IMR-90 (cell line): Measurements from ENCODE around the gene IFNGR1. TPM values are rescaled to one million over a fixed set of nuclear protein-coding genes. Genes with fewer than 3 reads are reported as not detected.
A peak's percentile ranks its signal among the peaks of the same experiment; 100 is the strongest.

Experiments used
- ATAC-seq: fragments of 200-7000 bp; cut with Tn5 transposase; 2 replicates; pipeline ENCODE4 v1.9.1; 2020; ENCODE audit warnings: low read depth, mild to moderate bottlenecking, moderate library complexity
- BruUV-seq: library from RNA; stranded (reverse); fragments of 400-500 nt; replicated peaks from 2 replicates; lab custom pipeline; 2021; lab: Mats Ljungman, UMichigan
- CTCF ChIA-PET: fragments of 300-600 bp; formaldehyde crosslinking; extraction: SDS; loops from one replicate; lab custom pipeline; 2021; ENCODE audit warnings: antibody characterized with exemption; lab: Yijun Ruan, JAX
- POLR2A ChIA-PET: fragments of 300-600 bp; sonication (Branson Sonifier 250); formaldehyde crosslinking; loops from one replicate; lab custom pipeline; 2022; ENCODE audit warnings: antibody characterized with exemption; ENCODE audit not compliant: unreplicated experiment; lab: Charles Lee
- DNase-seq: peaks from one replicate; pipeline ENCODE4 v3.0.0; 2013
- H2AFZ ChIP-seq: replicated peaks from 2 replicates; pipeline ENCODE3; 2013; ENCODE audit warnings: low read length, mild to moderate bottlenecking; ENCODE audit not compliant: poor library complexity
- H2AK5ac ChIP-seq: 2 replicates; pipeline ENCODE4 v1.6.1; 2013; ENCODE audit warnings: low read depth, low read length, inconsistent platforms
- H2AK9ac ChIP-seq: replicated peaks from 2 replicates; pipeline ENCODE3; 2013; ENCODE audit warnings: mild to moderate bottlenecking, low read depth, low read length, moderate library complexity; ENCODE audit not compliant: poor library complexity
- H2BK120ac ChIP-seq: 2 replicates; pipeline ENCODE4 v1.6.1; 2013; ENCODE audit warnings: low read depth, low read length, inconsistent platforms
- H2BK15ac ChIP-seq: 3 replicates; pipeline ENCODE4 v1.6.1; 2013; ENCODE audit warnings: low read depth, low read length, inconsistent platforms
- H2BK20ac ChIP-seq: 2 replicates; pipeline ENCODE4 v1.6.1; 2013; ENCODE audit warnings: low read depth, mild to moderate bottlenecking, inconsistent platforms, low read length, moderate library complexity
- H2BK5ac ChIP-seq: 2 replicates; pipeline ENCODE4 v1.6.1; 2013; ENCODE audit warnings: mild to moderate bottlenecking, low read depth, low read length, inconsistent platforms; ENCODE audit not compliant: poor library complexity, severe bottlenecking
- H3K14ac ChIP-seq: replicated peaks from 2 replicates; pipeline ENCODE4 v1.6.1; 2013; ENCODE audit warnings: low read depth, low read length, inconsistent platforms
- H3K18ac ChIP-seq: 2 replicates; pipeline ENCODE4 v1.6.1; 2013; ENCODE audit warnings: low read depth, low read length, control low read depth
- H3K23ac ChIP-seq: 2 replicates; pipeline ENCODE4 v1.6.1; 2013; ENCODE audit warnings: low read depth, low read length, inconsistent platforms
- H3K27ac ChIP-seq: 2 replicates; pipeline ENCODE4 v1.5.1; 2013; ENCODE audit warnings: mild to moderate bottlenecking, control low read depth, low read length; ENCODE audit not compliant: insufficient read depth
- H3K27me3 ChIP-seq: 2 replicates; pipeline ENCODE4 v1.6.1; 2013; ENCODE audit warnings: low read length; ENCODE audit not compliant: control insufficient read depth, insufficient read depth
- H3K36me3 ChIP-seq: 2 replicates; pipeline ENCODE4 v1.6.1; 2013; ENCODE audit warnings: low read length, mixed read lengths; ENCODE audit not compliant: control insufficient read depth, insufficient read depth
- H3K4ac ChIP-seq: 2 replicates; pipeline ENCODE4 v1.6.1; 2013; ENCODE audit warnings: low read depth, low read length, inconsistent platforms
- H3K4me1 ChIP-seq: 2 replicates; pipeline ENCODE4 v1.6.1; 2013; ENCODE audit warnings: low read length, mixed read lengths; ENCODE audit not compliant: control insufficient read depth, insufficient read depth
- H3K4me2 ChIP-seq: 2 replicates; pipeline ENCODE4 v1.6.1; 2013; ENCODE audit warnings: low read depth, mild to moderate bottlenecking, control low read depth, low read length, moderate library complexity
- H3K4me3 ChIP-seq: 2 replicates; pipeline ENCODE4 v1.5.1; 2013; ENCODE audit warnings: low read depth, mild to moderate bottlenecking, control low read depth, low read length, moderate library complexity; ENCODE audit not compliant: insufficient read depth
- H3K56ac ChIP-seq: 2 replicates; pipeline ENCODE4 v1.6.1; 2013; ENCODE audit warnings: low read length, inconsistent platforms; ENCODE audit not compliant: insufficient read depth; ENCODE audit errors: extremely low read depth
- H3K79me1 ChIP-seq, 2 experiments: 2 replicates each; pipeline ENCODE4 v1.6.1; 2013; ENCODE audit warnings: low read length in 2 of 2, inconsistent platforms in 1 of 2, low read depth in 1 of 2
- H3K9ac ChIP-seq: 2 replicates; pipeline ENCODE4 v1.6.1; 2013; ENCODE audit warnings: low read depth, low read length, control low read depth
- H3K9me1 ChIP-seq: 2 replicates; pipeline ENCODE4 v1.6.1; 2013; ENCODE audit warnings: low read length, inconsistent platforms; ENCODE audit not compliant: insufficient read depth
- H3K9me3 ChIP-seq: 2 replicates; pipeline ENCODE4 v1.6.1; 2013; ENCODE audit warnings: low read length; ENCODE audit not compliant: control insufficient read depth, insufficient read depth
- H4K20me1 ChIP-seq: 2 replicates; pipeline ENCODE4 v1.6.1; 2013; ENCODE audit warnings: low read length, inconsistent platforms; ENCODE audit not compliant: insufficient read depth
- H4K5ac ChIP-seq: 2 replicates; pipeline ENCODE4 v1.6.1; 2013; ENCODE audit warnings: mild to moderate bottlenecking, low read depth, low read length, control low read depth
- H4K8ac ChIP-seq, 2 experiments: 2 replicates each; pipeline ENCODE4 v1.6.1; 2013; ENCODE audit warnings: low read depth in 2 of 2, low read length in 2 of 2, control low read depth in 1 of 2, inconsistent platforms in 1 of 2
- H4K91ac ChIP-seq: 2 replicates; pipeline ENCODE4 v1.6.1; 2013; ENCODE audit warnings: low read depth, low read length, inconsistent platforms; ENCODE audit not compliant: insufficient read depth
- CHD1 ChIP-seq: IDR thresholded peaks from 2 replicates; pipeline ENCODE4 v1.6.1; 2012; ENCODE audit warnings: low read depth, low read length, improper control_type of control experiment
- MXI1 ChIP-seq: IDR thresholded peaks from 2 replicates; pipeline ENCODE4 v1.6.1; 2012; ENCODE audit warnings: low read depth, mild to moderate bottlenecking, low read length, moderate library complexity, borderline replicate concordance
- POLR2A ChIP-seq: IDR thresholded peaks from 2 replicates; pipeline ENCODE4 v1.6.1; 2012; ENCODE audit warnings: mild to moderate bottlenecking, low read depth, low read length
- dilution Hi-C: fragments of 300-500 bp; cut with HindIII; formaldehyde crosslinking; loops from one replicate; pipeline ENCODE4 v1.14.3; 2018; ENCODE audit warnings: low sequenced_read_pairs; ENCODE audit not compliant: unreplicated experiment
- in situ Hi-C: fragments of 300-500 bp; cut with MboI; formaldehyde crosslinking; loops from 3 replicates; pipeline ENCODE4 v1.14.3; 2019; ENCODE audit warnings: low sequenced_read_pairs, inconsistent platforms, mixed read lengths
- intact Hi-C: fragments of 100-400 bp; cut with micrococcal nuclease; formaldehyde crosslinking; loops from 2 replicates; pipeline ENCODE4 v1.10.0; 2022
- polyA plus RNA-seq, 3 experiments: library from polyadenylated mRNA; depleted of rRNA; stranded (reverse); fragments of >200 nt; gene quantifications; 2 replicates each; pipeline ENCODE4 v1.2.3, GENCODE V29; 2012; ENCODE audit warnings: low replicate concordance in 1 of 3
- total RNA-seq: library from RNA; depleted of rRNA; stranded (reverse); fragments of >200 nt; gene quantifications from 2 replicates; pipeline ENCODE4 v1.2.3, GENCODE V29; 2012

Gene IFNGR1
- total and polyA plus RNA-seq, 2 of the 4 experiments (the other 2 are of a cell fraction), result 19.1 to 25.6 TPM

DNA sequence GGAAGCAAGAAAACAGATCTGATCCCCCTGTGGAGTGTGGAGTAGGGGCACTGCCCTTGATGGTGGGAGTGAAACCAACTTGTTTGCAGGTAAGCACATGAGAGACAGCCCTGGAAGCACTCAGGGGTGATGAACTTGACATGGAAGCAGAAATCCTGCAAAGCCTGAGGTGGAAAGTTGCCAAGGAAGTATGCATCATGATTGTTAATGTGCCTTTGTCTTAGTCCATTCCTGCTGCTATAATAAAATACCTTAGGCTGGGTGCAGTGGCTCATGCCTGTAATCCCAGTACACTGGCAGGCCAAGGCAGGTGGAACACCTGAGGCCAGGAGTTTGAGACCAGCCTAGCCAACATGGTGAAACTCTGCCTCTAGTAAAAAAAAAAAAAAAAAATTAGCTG, 40.2 kb upstream of the IFNGR1 start:
- Histone ChIP-seq H4K20me1 (no peaks in the 10 kb centered on the region), H3K56ac (no peak overlapping the region), H3K4me2 (no peak overlapping the region), H4K5ac (no peak overlapping the region), H3K79me1 (no peaks in the 10 kb centered on the region), H3K4ac (no peak overlapping the region), H3K9me1 (no peaks in the 10 kb centered on the region), H3K27ac (no peak overlapping the region), H3K9ac (no peak overlapping the region), H3K27me3 (peaks cover 3% of the 10 kb centered on the region; the same call in 1 of the 2 replicates), H3K4me3 (no peak overlapping the region), H3K14ac (no peak overlapping the region), H4K91ac (no peak overlapping the region), H3K36me3 (no peaks in the 10 kb centered on the region), H3K9me3 (peaks cover 2% of the 10 kb centered on the region; the same call in 1 of the 2 replicates), H2BK15ac (no peak overlapping the region), H2BK20ac (no peak overlapping the region), H2AFZ (no peak overlapping the region), H3K18ac (no peak overlapping the region), H4K8ac (no peak overlapping the region), H2AK9ac (no peak overlapping the region), H3K23ac (no peak overlapping the region), H3K4me1 (peaks cover 2% of the 10 kb centered on the region; the same call in 1 of the 2 replicates), H2AK5ac (no peak overlapping the region; the same call in 1 of the 2 replicates), H2BK5ac (no peak overlapping the region), H2BK120ac (no peak overlapping the region)
- in situ Hi-C loops, result no loop called here
- no peak for TF ChIP-seq CHD1
- no peak for TF ChIP-seq MXI1
- TF ChIP-seq POLR2A, result no peak
- DNase-seq, result peak; percentile 3
- POLR2A ChIA-PET, result no interaction called here
- no peak for ATAC-seq
- dilution Hi-C loops, result no loop called here
- no TSS peak for BruUV-seq
- CTCF ChIA-PET, result no interaction called here
- intact Hi-C loops, result no loop called here
